DOHH2 (cell line): ENCODE measurements around the gene RNF181.
"Not testable (repeated sequence)": the region's sequence is repeated elsewhere in the genome, so short reads cannot be mapped to it uniquely, and the experiment has no call there.

Experiments used
- CTCF ChIP-seq: fragments of 200-600 bp; sonication (generic); IDR thresholded peaks from one replicate; pipeline ENCODE4 v1.5.1; 2014; ENCODE audit warnings: antibody characterized with exemption, mild to moderate bottlenecking, low read depth, low read length; ENCODE audit not compliant: poor library complexity, severe bottlenecking
- EZH2phosphoT487 ChIP-seq: fragments of 200-600 bp; sonication (generic); IDR thresholded peaks from 2 replicates; pipeline ENCODE4 v1.6.1; 2017; ENCODE audit warnings: borderline replicate concordance, mild to moderate bottlenecking, antibody characterized with exemption, low read length, moderate library complexity, mixed read lengths

- not testable (repeated sequence) for TF ChIP-seq CTCF, EZH2phosphoT487
These were observed 22.2 kb downstream of the RNF181 start for GRCh38 chr2:85617723-85618122.
